Neural progenitor cell (in vitro differentiated cells): ENCODE data around the gene PPBP. TPM values are rescaled to one million over a fixed set of nuclear protein-coding genes. Genes with fewer than 3 reads are reported as not detected.

Experiments
- DNase-seq: peaks from one replicate; pipeline ENCODE4 v3.0.0-alpha.2; 2016; ENCODE audit warnings: low spot score
- H2AFZ ChIP-seq: fragments of 200-600 bp; sonication (generic); replicated peaks from 2 replicates; pipeline ENCODE4 v1.6.1; 2016; ENCODE audit warnings: antibody characterized with exemption
- H3F3A ChIP-seq: fragments of 200-600 bp; sonication (generic); 2 replicates; pipeline ENCODE4 v1.6.1; 2016; ENCODE audit warnings: antibody characterized with exemption, low read depth
- H3K27ac ChIP-seq: fragments of 200-600 bp; sonication (generic); 2 replicates; pipeline ENCODE4 v1.5.1; 2016; ENCODE audit warnings: mild to moderate bottlenecking
- H3K27me3 ChIP-seq: fragments of 200-600 bp; sonication (generic); 2 replicates; pipeline ENCODE4 v1.6.1; 2016; ENCODE audit warnings: mild to moderate bottlenecking, moderate library complexity
- H3K36me3 ChIP-seq: fragments of 200-600 bp; sonication (generic); 2 replicates; pipeline ENCODE4 v1.5.1; 2016
- H3K4me1 ChIP-seq: fragments of 200-600 bp; sonication (generic); 2 replicates; pipeline ENCODE4 v1.6.1; 2016; ENCODE audit warnings: mixed run types
- H3K4me2 ChIP-seq: fragments of 200-600 bp; sonication (generic); 2 replicates; pipeline ENCODE4 v1.6.1; 2016
- H3K4me3 ChIP-seq: fragments of 200-600 bp; sonication (generic); 2 replicates; pipeline ENCODE4 v1.5.1; 2016
- H3K79me2 ChIP-seq: fragments of 200-600 bp; sonication (generic); 2 replicates; pipeline ENCODE4 v1.6.1; 2016; ENCODE audit warnings: low read depth
- H3K9ac ChIP-seq: fragments of 200-600 bp; sonication (generic); 2 replicates; pipeline ENCODE4 v1.6.1; 2016
- H3K9me3 ChIP-seq: fragments of 200-600 bp; sonication (generic); 2 replicates; pipeline ENCODE4 v1.5.1; 2016; ENCODE audit warnings: low read depth
- H4K20me1 ChIP-seq: fragments of 200-600 bp; sonication (generic); 2 replicates; pipeline ENCODE4 v1.6.1; 2016; ENCODE audit warnings: low read depth
- H3K27ac Mint-ChIP-seq: 3 replicates; pipeline ENCODE4 v1.8.0; 2021; ENCODE audit warnings: mixed read lengths
- H3K27me3 Mint-ChIP-seq: 2 replicates; pipeline ENCODE4 v1.8.0; 2022; ENCODE audit warnings: low read depth, mild to moderate bottlenecking, inconsistent platforms, moderate library complexity, mixed read lengths; ENCODE audit not compliant: insufficient read depth
- H3K36me3 Mint-ChIP-seq: 3 replicates; pipeline ENCODE4 v1.8.0; 2021; ENCODE audit warnings: mixed read lengths
- H3K4me1 Mint-ChIP-seq: 3 replicates; pipeline ENCODE4 v1.8.0; 2021; ENCODE audit warnings: mixed read lengths
- H3K4me3 Mint-ChIP-seq: 3 replicates; pipeline ENCODE4 v1.8.0; 2021; ENCODE audit warnings: mild to moderate bottlenecking, moderate library complexity, mixed read lengths
- H3K9me3 Mint-ChIP-seq: 3 replicates; pipeline ENCODE4 v1.8.0; 2020; ENCODE audit warnings: mixed read lengths
- CTCF ChIP-seq: fragments of 200-600 bp; sonication (generic); IDR thresholded peaks from 2 replicates; pipeline ENCODE4 v1.5.1; 2017; ENCODE audit warnings: antibody characterized with exemption, mild to moderate bottlenecking
- EZH2 ChIP-seq: fragments of 200-600 bp; sonication (generic); IDR thresholded peaks from 2 replicates; pipeline ENCODE4 v1.6.1; 2017; ENCODE audit warnings: antibody characterized with exemption, mild to moderate bottlenecking, moderate library complexity
- EZH2phosphoT487 ChIP-seq: fragments of 200-600 bp; sonication (generic); IDR thresholded peaks from 2 replicates; pipeline ENCODE4 v1.6.1; 2017; ENCODE audit warnings: antibody characterized with exemption
- total RNA-seq: library from RNA; depleted of rRNA; stranded (reverse); fragments of >200 nt; gene quantifications from 2 replicates; pipeline ENCODE4 v1.2.3, GENCODE V29; 2015; ENCODE audit warnings: low replicate concordance

PPBP gene
- total RNA-seq, 1 donor from 2014 or later = not detected

GRCh38 chr4:74023709-74024108, 35.7 kb upstream of the PPBP start:
- Histone ChIP-seq H2AFZ (no peak overlapping the region), H4K20me1 (no peaks in the 10 kb centered on the region), H3K79me2 (no peaks in the 10 kb centered on the region), H3K9me3 (no peaks in the 10 kb centered on the region), H3K27me3 (no peaks in the 10 kb centered on the region), H3K36me3 (no peaks in the 10 kb centered on the region), H3K27ac (no peak overlapping the region), H3F3A (no peaks in the 10 kb centered on the region), H3K9ac (no peak overlapping the region), H3K4me1 (no peaks in the 10 kb centered on the region), H3K4me3 (no peak overlapping the region), H3K4me2 (no peak overlapping the region)
- H3K27me3 Mint-ChIP-seq = no peaks in the 10 kb centered on the region
- H3K9me3 Mint-ChIP-seq = no peaks in the 10 kb centered on the region
- no peak for DNase-seq
- no peak overlapping the region for H3K27ac Mint-ChIP-seq
- no peaks in the 10 kb centered on the region for H3K36me3 Mint-ChIP-seq
- TF ChIP-seq CTCF (no peak), EZH2phosphoT487 (no peak), EZH2 (no peak)
- H3K4me1 Mint-ChIP-seq = no peaks in the 10 kb centered on the region
- H3K4me3 Mint-ChIP-seq = no peak overlapping the region

DNA sequence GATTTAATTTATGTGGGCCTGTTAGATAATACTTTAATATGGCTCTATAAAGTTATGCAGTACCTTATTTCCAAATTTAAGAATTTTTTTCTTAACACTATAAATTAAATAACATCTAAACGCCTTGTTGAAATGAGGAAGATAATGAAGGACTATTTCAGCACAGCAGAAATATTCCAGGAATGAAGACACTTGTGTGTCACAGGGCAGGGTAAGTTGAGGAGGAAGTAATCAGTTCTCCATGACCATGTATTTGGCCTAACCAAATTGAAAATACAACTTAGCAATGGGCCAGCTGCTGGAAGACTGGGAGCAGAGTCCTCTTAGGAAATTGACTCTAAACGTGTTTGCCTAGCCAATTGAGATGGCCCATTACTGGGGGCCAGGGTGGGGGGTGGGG, 33.6 kb upstream of the PPBP start:
- no peak overlapping the region for H2AFZ ChIP-seq
- no peaks in the 10 kb centered on the region for H3F3A ChIP-seq
- H3K36me3 Mint-ChIP-seq = no peaks in the 10 kb centered on the region
- H3K4me1 ChIP-seq = no peaks in the 10 kb centered on the region
- H3K27ac ChIP-seq = no peak overlapping the region
- H3K4me1 Mint-ChIP-seq = no peaks in the 10 kb centered on the region
- no peak overlapping the region for H3K4me2 ChIP-seq
- no peaks in the 10 kb centered on the region for H3K9me3 Mint-ChIP-seq
- no peaks in the 10 kb centered on the region for H4K20me1 ChIP-seq
- no peak for DNase-seq
- no peak overlapping the region for H3K4me3 ChIP-seq
- H3K27me3 Mint-ChIP-seq = no peaks in the 10 kb centered on the region
- no peaks in the 10 kb centered on the region for H3K9me3 ChIP-seq
- TF ChIP-seq EZH2phosphoT487 (no peak), CTCF (no peak), EZH2 (no peak)
- no peak overlapping the region for H3K4me3 Mint-ChIP-seq
- H3K9ac ChIP-seq = no peak overlapping the region
- no peaks in the 10 kb centered on the region for H3K36me3 ChIP-seq
- H3K27ac Mint-ChIP-seq = no peak overlapping the region
- no peaks in the 10 kb centered on the region for H3K27me3 ChIP-seq
- no peaks in the 10 kb centered on the region for H3K79me2 ChIP-seq

DNA sequence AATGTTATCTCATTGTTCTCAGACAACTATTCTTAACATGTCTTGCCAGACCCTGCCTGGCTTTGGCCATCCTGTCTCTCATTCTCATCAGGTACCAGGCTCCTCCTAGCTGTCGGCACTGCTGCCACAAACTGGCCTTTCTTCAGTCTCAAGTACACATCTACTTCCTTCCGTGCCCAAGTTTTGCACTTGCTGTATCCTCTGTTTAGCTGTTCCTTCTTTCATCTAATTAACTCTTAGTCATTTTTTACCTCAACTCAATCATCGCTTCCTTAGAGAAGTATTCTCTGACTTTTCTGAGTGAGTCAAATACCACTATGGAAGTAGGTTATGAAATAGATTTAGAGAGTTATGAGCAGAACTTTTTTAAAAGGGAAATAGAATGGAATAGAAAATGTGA, 30.8 kb upstream of the PPBP start:
- Mint-ChIP-seq H3K4me1 (no peaks in the 10 kb centered on the region), H3K9me3 (no peaks in the 10 kb centered on the region), H3K27ac (no peak overlapping the region), H3K36me3 (no peaks in the 10 kb centered on the region), H3K27me3 (no peaks in the 10 kb centered on the region), H3K4me3 (no peak overlapping the region)
- Histone ChIP-seq H3K27me3 (no peaks in the 10 kb centered on the region), H3K4me2 (no peak overlapping the region), H3F3A (no peaks in the 10 kb centered on the region), H3K27ac (no peak overlapping the region), H4K20me1 (no peaks in the 10 kb centered on the region), H2AFZ (no peak overlapping the region), H3K36me3 (no peaks in the 10 kb centered on the region), H3K9me3 (no peaks in the 10 kb centered on the region), H3K4me1 (no peaks in the 10 kb centered on the region), H3K9ac (no peak overlapping the region), H3K4me3 (no peak overlapping the region), H3K79me2 (no peaks in the 10 kb centered on the region)
- TF ChIP-seq EZH2phosphoT487 (no peak), CTCF (no peak), EZH2 (no peak)
- DNase-seq = no peak

- no peak for TF ChIP-seq EZH2
- TF ChIP-seq CTCF = no peak
- no peak for TF ChIP-seq EZH2phosphoT487
- Histone ChIP-seq H3K9ac (no peak overlapping the region), H3K4me3 (no peak overlapping the region), H3K79me2 (no peaks in the 10 kb centered on the region), H2AFZ (no peak overlapping the region), H3K36me3 (no peaks in the 10 kb centered on the region), H4K20me1 (no peaks in the 10 kb centered on the region), H3K4me1 (no peaks in the 10 kb centered on the region), H3K27ac (no peak overlapping the region), H3K9me3 (no peaks in the 10 kb centered on the region), H3K27me3 (no peaks in the 10 kb centered on the region), H3F3A (no peaks in the 10 kb centered on the region), H3K4me2 (no peak overlapping the region)
- H3K9me3 Mint-ChIP-seq = no peaks in the 10 kb centered on the region
- no peak overlapping the region for H3K27ac Mint-ChIP-seq
- no peaks in the 10 kb centered on the region for H3K27me3 Mint-ChIP-seq
- H3K4me1 Mint-ChIP-seq = no peaks in the 10 kb centered on the region
- DNase-seq = no peak
- no peaks in the 10 kb centered on the region for H3K36me3 Mint-ChIP-seq
- H3K4me3 Mint-ChIP-seq = no peak overlapping the region
Observed at GRCh38 chr4:74018116-74018515, 30.1 kb upstream of the PPBP start.
